ENCODE results near the gene VWC2L.

- TF ChIP-seq REST (IDR thresholded peaks at IDR 0.05; ENCODE audit: insufficient read depth in 1 of 2, low read depth in 2 of 2, low read length in 2 of 2) (no peak), TAF1 (IDR thresholded peaks at IDR 0.05; ENCODE audit: borderline replicate concordance, insufficient read depth, low read length) (no peak), SIN3A (IDR thresholded peaks at IDR 0.05; ENCODE audit: borderline replicate concordance, insufficient read depth, low read length) (no peak)
Measured at GRCh38 chr2:214624166-214624760, 213.4 kb downstream of the VWC2L start.
